GM12891 (cell line): ENCODE results near the gene TMTC2.

ENCODE experiments used
- PAX5 ChIP-seq: IDR thresholded peaks from 2 replicates; pipeline ENCODE4 v1.6.1; 2011; ENCODE audit warnings: low read length, moderate library complexity, mild to moderate bottlenecking; ENCODE audit not compliant: insufficient read depth, severe bottlenecking
- POLR2A ChIP-seq: IDR thresholded peaks from 2 replicates; pipeline ENCODE4 v1.6.1; 2011; ENCODE audit warnings: low read depth, low read length, control low read depth
- POLR2AphosphoS5 ChIP-seq: IDR thresholded peaks from 2 replicates; pipeline ENCODE4 v1.6.1; 2011; ENCODE audit warnings: low read depth, low read length, control low read depth
- SPI1 ChIP-seq: IDR thresholded peaks from 2 replicates; pipeline ENCODE4 v1.6.1; 2011; ENCODE audit warnings: low read depth, low read length, control low read depth
- TAF1 ChIP-seq: IDR thresholded peaks from 2 replicates; pipeline ENCODE4 v1.6.1; 2011; ENCODE audit warnings: low read depth, low read length, control low read depth

GRCh38 chr12:82694276-82694675 lies 7.6 kb downstream of the TMTC2 start:
- TF ChIP-seq POLR2A (no peak), TAF1 (no peak), POLR2AphosphoS5 (no peak), SPI1 (no peak), PAX5 (no peak)
